CD4-positive, alpha-beta T cell treated with Interleukin-15 for 1 hour (primary cell): ENCODE results near the gene DAB2IP.

ENCODE experiments used
- DNase-seq: peaks from one replicate; pipeline ENCODE4 v3.0.0-alpha.2; 2020

Gene DAB2IP

GRCh38 chr9:121707477-121708424 lies 56.3 kb downstream of the DAB2IP start:
- DNase-seq: no peak

- no peak for DNase-seq
These were observed 57.5 kb downstream of the DAB2IP start for GRCh38 chr9:121708768-121709488.

GRCh38 chr9:121709798-121710197 lies 58.4 kb downstream of the DAB2IP start:
- no peak for DNase-seq

DNA sequence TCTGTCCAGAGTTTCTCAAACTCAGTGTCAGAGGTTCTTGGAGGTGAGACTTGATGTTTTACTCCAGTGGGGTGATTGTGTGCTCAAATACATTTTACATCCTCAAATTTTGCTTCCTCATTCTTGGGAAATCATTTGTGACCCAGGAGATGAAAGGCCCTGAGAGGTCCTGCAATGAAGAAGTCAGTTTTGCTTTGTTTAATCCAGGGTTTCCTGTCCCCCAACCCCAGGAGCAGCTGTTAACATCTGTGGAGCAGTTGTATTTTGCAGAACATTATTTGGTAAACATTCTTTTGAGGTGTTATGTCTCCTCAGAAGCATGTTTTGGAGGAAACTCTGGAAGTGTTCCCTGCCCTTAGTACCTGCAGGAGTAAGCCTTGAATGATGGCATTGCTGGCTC lies 59.8 kb downstream of the DAB2IP start:
- no peak for DNase-seq

DNA sequence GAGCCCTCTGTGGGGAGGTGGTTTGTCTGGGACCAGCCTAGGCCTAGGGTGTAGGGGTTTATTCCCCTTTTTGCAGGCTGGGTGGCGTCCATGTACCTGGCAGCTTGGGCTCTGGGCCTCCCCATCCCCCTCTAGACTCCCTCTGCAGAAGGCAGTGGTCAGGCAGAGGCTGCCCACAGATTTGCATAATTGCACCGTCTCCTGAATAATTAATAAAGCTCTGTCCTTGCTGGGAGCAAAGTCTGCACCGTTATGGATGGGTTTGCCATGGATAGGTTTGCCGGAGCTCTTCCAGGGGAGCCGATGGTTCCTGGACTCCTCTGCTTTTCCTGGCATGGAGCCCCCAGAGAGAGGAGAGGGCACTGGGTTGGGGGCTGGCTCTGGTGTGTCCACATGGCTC lies 60.4 kb downstream of the DAB2IP start:
- no peak for DNase-seq

DNA sequence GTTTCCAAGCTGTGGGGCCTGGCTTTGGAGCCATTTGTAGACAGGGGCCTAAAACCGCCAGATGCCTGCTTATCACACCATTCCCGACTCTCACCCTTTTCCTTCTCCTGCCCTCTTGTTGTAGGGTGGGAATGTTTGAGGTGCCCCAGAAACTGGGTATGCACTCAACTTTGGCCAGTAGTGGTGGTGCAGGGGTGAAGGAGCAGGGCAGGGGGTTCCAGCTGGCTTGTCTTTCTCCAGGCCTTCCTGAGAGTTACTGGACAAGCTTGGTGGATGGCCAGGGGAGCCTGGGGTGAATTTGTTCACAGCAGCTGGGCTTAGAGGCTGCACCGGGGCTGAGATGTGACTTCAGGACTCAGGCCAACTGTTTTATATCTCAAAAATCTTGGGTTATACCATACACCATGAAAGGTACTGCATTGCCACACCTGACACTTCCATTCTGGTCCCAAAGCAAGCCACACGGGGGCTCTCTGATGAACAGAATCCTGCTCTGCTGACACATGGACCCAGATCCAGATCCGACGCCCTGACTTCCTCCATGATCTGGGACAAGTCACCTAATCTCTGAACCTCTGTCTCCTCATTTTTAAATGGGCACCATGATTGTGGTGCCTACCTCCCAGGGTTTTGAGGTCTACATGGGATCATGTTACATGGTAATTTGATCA lies 62.1 kb downstream of the DAB2IP start:
- no peak for DNase-seq

DNA sequence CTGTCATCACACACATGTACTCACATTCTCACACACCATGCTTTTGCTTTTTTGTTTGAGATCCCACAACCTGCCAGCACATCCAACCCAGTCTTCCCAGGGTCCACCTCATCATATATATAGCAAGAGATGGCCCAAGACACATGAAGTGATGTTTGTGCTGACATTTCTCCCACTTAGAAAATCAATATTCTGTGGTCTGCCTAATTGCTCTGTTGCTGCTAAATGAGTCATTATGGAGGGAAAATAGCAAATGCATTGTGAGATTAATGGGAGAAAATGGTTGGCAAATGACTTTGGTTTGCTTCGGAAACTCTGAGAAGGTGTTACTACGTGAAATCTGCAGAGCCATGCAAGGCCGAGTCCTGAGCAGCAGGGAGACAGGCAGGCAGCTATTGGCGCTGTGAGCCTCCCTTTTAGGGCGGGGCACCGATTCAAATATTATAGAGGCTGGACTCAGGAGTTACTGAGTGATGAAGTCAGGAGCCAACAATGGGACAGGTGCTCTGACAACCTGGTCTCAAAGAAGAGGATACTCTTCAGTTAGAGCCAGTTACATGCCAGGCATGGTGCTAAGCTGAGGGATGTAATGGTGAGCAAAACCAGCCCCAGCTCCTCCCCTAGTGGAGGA lies 62.8 kb downstream of the DAB2IP start:
- no peak for DNase-seq

DNA sequence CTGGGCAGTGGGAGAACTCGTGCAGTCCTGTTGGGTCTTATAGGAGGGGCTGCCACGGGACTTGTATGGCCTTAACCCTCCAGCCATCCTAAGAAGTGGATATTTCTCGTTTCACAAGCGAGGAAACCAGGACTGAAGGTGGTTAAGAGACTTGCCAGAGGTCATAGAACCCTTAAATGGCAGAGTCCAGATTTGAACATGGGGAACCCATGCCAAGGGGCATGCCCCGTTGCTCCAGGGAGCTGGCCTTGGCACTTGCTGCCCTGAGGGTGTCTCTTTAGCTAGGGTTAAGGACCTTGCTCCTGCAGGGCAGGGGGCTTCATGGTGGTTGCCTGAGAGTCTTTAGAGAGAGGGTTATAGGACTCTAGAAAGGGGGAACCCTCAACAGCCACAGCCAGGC lies 63.4 kb downstream of the DAB2IP start:
- no peak for DNase-seq

- no peak for DNase-seq
These were observed 65.9 kb downstream of the DAB2IP start for GRCh38 chr9:121717141-121717991.

GRCh38 chr9:121718084-121718483 lies 66.7 kb downstream of the DAB2IP start:
- DNase-seq: no peak

DNA sequence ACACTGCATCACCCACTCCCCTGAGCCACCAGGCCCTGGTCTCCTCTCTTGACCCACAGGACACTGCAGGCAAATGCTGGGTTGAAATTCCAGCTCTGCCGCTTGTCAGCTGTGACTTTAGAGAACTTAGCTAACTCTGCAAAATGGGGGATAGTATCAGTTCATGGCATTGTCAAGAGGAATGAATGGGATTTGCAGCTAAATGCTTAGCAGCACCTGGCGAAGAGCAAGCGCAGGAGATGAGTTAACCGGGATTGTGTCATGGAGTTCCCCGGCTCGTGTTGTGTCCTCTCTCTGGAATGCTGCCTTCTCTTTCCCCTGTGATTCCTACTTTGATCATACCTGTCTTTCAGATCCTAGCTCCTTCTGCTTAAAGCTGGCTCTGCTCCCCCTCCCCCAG lies 67.1 kb downstream of the DAB2IP start:
- no peak for DNase-seq

DNA sequence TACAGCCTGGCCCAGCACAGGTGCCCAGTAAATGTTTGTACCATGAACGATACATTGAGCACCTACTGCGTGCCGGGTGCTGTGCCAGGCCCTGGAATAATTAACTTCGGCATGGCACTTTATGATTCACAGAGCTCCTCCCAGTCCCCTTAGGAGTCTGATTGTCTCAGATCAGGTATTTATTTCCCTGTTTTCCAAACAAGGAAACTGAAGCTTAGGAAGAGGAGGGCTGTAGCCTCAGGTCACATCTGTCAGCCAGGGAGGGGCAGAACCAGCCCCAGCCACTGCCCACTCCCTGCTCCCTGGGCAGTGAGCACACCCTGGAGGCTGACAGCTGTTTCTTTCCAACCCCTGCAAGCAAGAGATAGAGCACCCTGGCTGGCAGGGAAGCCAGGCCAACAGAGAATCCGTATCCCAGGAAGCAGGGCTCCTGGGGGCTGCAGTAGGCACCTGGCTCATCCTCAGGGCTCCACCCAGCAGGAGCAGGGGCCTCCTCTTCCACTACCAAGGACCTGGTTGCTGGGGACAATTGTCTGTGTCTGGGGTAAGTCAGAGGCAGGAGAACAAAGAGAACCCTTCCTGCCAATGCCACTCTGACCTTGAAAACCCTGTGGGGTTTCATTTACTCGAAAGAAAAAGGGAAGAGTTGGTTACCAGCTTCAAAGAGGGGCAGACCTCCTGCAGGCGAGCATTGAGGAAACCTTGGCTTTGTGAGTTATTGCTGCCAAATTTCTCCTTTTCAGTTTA lies 69.0 kb downstream of the DAB2IP start:
- DNase-seq: no peak

DNA sequence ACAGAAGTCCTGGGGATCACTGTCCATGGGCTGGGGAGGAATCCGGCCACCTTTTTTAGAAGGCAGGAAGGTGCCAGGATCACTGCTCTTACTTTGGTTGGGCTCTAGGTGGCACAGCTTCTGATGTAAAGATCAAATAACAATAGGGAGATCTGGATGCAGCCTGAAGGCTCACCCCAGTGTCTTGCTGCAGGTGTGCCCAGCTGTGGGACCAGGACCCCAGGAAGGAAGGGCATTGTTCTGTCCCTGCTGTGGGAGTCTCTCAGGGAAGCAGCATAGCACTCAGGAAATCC lies 69.6 kb downstream of the DAB2IP start:
- DNase-seq: no peak

- DNase-seq: no peak
These were observed 70.3 kb downstream of the DAB2IP start for GRCh38 chr9:121721770-121722169.

DNA sequence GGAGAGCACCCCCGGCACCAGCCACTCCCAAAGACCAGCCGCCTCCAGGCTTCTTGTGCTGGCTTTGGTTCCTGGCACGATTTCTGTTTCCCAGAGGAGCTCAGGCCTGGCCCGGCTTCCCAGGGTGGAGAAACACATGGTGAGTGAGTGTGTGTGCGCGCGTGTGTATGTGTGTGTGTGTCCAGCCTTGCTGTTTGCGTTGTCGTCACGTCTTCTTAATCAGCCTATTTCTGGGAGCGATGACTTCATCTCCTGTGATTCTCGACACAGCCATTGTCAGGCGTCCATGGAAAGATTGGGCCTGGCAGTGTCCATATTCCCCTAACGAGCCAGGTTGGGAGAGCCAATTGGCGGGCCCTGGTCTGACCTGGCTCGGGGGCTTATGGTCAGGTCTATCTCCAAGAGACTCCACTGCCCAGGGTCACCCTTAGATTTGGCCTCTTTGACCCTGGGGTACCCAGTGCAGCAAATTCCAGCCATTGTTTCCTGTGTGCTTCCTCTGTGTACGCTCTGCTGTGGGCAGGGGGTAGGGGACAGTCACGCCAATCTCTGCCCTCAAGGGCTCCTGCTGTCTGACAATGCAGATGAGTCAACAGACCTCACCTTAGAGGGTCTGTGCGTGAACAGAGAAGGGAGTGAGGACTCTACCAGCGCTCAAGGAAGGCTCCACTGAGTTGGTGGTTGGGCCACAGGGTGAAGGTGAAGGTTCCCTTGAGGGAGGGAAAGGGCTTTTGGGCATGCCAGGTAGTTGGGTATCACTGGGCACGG lies 73.8 kb downstream of the DAB2IP start:
- DNase-seq: no peak

DNA sequence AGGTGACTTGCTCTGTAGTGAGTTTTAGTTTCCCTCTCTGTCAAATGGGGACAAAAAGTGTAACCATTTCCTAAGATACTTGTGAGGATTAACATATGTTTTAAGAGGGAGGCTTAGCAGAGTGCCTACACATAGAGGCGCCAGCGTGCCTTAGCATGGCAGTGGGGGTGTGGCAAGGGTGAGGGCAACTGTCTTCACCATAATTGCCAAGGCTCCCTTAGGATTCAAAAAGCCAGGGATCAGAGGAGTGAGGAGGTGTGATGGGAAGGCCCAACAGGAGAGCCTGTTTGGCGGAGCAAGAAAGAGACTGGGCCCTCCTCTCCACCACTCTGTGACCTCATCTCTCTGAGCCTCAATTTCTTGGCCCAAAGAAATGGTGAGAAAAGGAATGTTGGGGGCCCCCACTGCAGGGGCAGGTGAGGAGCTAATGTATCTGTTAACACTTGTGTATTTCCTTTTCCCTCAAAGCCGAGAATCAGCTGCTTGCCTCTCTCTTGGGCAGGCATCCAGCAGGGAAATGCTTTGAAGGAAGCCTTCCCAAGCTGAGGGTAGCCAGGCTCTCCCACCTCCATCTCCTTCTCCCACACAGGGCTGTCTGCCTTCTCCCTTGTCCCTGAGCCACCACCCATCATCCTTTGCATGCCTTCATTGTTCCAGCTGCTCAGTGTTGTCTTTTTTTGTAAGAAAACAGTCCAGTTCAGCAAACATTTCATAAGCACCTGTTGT lies 76.0 kb downstream of the DAB2IP start:
- no peak for DNase-seq

DNA sequence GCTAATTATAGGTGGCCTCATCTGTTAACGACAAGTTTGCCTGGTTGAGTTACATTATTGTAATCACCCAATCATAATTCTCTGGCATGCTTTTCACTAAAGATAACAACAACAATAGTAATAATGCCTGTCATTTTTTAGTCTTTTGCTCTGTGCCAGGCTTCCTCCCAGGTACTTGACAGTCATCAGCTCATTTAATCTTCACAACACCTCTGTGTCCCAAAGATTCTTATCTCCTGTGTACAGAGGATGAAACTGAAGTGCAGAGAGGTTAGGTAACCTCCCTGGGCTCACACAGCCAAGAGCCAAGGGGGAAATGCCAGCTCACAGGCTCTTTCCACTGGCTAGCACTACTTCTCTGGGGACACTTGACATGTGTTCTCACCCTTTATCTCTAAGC lies 77.5 kb downstream of the DAB2IP start:
- no peak for DNase-seq

DNA sequence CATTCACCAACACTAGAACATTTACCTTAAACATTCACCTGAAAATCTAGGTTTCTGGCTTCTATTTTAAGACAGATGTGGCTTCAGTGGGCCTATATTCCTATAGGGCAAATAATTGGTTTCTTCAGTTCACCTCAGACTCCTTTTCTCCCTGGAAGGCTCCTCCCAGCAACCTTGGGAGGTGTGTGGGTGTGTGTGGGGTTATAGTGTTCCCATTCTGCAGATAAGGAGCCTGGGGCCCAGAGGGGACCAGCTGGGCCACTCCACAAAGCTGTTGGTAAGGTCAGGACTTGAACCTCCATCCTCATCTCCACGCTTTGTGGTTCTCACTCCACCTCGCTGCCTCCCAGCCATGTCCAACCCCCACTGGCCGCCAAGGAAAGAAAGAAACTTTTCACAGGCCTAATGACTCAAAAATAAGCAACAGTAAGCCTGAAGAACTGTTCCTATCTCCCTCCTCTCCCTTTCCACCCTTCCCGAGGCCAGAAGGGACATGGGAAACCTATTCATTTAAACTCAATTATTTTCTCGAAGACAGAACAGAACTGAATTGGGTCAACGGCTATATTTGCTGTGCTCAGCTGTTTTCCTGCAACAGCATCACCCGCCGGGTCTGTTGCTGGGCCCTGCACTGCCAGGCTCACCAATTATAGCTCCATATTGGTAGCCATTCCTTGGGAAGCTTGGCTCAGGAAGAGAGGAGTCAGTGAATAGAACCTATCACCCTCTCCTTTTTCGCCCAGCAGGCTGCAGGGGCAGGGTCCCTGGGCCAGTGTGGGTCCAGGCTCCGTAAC lies 78.5 kb downstream of the DAB2IP start:
- no peak for DNase-seq

DNA sequence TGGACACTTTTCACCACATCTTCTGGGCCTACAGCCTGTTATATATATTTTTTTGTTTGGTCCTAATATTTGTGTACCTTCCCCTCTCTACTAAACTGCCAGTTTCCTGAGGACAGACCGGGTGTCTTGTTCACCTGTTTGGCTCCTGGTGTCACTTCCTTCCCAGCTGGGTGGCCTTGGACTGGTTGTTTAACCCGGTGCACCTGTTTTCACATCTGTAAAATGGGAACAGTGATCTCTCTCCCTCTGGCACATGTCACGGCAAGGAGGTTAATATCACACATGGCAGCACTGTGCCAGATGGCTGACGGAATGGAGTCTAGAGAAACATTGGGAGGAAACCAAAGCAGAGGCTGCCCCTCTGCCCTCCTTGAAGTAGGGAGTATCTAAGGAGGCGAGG lies 79.7 kb downstream of the DAB2IP start:
- DNase-seq: no peak
